Umbilical cord (tissue), 2 donors: Measurements from ENCODE around the gene RRP1B. TPM values are rescaled to one million over a fixed set of nuclear protein-coding genes. Genes with fewer than 3 reads are reported as not detected.

Experiments used
- DNase-seq: peaks from one replicate; pipeline ENCODE4 v3.0.0-alpha.2; 2015; ENCODE audit warnings: low spot score
- total RNA-seq: library from RNA; depleted of rRNA; stranded (reverse); fragments of >200 nt; gene quantifications from one replicate; pipeline ENCODE4 v1.2.3, GENCODE V29; 2014; ENCODE audit warnings: low replicate concordance; ENCODE audit not compliant: insufficient read depth

RRP1B gene
- total RNA-seq, 1 donor from 2014 or later: 16.1 TPM

DNA sequence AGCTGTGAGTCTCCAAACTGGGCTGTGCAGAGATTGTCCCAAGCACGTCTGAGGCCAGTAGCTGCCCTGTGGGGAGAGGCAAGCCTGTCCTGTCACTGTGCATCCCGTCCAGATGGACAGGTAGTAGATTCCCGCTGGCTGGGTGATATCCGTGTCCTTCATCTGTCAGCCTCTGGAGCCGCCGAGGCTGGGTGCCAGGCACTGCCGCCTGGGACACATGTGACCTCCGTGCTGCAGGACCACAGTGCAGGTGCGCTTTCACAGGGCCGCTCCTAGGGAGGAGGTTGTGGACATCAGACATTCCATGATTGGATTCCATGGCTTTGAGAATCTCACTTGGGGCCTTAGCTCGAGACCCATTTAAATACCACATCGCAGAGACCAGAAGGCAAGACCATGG is 64.3 kb downstream of the RRP1B start:
- no peak for DNase-seq

DNA sequence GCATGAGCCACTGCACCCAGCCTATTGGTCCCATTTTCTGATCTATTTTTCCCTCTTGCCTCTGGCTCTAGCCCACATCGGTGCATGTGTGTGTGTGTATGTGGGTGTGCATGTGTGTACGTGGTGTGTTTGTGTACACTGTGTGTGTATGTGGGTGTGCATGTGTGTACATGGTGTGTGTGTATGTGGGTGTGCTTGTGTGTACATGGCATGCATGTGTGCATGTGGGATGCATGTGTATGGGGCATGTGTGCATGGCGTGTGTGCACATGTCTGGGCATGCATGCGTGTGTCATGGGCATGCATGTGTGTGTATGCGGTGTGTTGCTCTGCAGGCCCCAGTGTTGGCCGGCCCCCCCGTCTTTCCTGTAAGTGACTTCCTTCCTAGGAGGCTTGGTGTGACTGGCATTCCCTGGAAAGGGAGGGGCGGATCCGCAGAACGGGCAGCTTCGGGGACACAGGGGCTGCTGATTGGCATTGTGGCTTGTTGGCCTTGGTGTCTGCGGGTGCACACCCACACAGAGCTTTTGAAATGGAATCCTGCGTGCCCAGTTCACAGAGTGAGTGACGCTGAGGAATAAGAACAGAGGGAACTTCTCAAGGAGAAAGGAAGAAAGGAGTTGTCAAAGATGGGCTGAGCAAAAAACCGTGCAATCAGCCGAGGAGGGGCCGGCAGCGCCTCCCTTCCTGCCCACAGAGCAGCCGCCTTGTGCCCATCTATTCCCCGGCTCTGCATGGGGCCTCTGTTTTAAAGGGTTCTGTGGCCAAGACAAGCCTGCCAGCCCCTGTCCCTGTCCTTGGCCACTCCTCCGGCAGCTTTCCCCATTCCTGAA is 67.5 kb downstream of the RRP1B start:
- DNase-seq: no peak

DNA sequence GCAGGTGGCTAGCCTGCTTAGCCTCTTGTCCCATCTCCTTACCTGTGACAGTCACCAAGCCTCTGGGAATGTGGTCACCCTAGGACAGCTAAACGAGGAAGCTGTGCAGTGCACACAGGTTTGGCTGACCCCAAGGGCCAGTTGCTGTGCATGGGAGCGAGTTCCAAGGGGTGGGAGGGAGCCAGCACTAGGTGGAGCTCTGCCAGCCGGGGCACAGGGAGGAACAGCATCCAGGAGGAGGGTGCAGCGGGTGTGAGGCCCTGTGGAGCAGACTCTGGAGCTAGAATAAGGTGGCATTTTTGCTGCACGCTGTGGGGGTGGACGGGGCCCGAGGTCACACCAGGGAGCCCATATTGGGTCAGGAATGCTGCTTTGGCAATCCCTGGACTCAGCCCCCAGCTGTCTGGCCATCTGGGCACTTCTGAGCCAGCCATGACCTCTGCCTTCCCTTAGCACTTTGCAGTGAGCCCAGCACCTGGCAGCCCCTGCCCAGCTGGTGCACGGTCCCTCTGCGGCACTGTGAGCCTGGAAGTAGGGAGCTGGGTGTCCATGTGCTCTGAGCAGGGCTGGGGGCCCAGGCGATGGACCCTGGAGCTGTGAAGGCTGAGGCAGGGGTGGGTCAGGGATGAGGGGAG is 68.3 kb downstream of the RRP1B start:
- DNase-seq: no peak

DNA sequence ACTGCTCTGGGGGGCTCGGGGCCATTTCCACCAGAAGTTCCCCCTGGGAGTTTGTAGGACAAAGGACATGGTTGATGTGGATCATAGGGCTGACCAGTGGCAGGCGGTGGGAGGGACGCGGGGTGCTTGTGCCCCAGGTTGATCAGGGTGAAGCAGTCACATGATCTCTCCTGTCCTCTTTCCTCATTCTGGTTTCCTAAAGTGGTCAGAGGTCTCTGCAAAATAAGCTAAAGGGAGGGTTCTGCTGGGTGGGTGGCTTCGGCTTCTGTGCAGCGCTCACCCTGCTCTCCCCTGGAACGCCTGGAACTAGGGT is 68.8 kb downstream of the RRP1B start:
- DNase-seq: no peak

DNA sequence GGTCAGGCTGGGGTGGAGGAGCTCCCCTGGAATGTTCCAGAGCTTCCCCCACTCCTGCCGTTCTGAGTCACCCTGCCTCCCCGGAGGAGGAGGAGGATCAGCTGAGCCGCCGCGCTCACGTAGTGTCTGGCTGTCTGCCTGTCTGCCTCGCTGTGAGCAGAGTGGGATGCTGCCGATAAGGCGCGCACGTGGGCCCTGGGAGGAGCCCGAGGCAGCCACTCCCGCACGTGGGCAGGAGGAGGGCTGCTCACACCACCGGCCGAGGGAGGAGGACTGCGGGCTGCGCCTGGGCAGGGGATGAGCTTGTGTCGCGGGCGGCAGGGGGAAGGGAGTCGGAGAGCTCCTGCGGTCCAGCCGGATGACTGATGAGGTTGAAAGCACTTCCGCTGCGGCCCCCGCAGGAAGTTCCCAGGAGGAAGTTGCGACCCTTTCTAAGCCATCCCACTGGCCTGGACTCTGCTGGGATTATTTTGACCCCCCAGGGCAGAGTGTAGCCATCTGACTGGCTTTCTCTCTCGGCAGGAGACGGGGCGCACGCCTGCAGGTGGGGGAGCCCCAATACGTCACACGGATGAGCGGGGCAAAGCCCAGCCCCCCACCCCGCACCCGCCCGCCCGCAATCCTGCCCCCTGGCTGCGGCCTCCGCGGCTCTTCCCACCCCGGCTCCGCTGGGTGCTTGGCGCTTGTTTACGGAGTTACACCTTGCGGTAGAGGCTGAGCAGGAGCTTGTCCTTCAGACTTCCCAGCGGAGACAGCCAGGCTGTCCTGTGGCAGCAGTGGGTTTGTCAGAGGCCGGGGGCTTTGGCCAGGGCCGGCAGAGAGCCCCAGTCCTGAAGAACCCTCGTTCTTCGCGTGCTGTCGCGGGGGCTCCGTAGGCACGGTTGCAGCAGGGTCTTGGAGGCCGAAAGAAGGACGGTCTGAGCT is 69.4 kb downstream of the RRP1B start:
- peak; percentile 99 for DNase-seq

DNA sequence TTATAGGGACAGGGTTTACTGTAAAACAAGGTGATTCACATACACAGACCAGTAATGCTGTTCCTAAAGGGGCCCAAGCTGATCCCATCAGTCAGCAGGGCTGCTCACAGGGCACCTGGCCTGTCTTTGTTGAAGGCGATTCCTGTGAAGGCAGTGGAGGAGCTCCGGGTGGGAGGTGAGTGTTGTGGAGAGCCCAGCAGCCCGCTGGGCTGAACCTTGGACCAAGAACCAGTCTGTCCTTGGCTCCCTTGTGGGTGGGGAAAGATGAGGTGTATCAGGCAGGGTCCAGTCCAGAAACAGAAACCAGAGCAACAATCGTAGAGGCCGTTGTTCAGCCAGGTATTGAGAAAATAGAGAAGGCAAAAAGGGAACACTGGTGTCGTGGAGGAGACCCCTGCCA is 72.1 kb downstream of the RRP1B start:
- no peak for DNase-seq

DNA sequence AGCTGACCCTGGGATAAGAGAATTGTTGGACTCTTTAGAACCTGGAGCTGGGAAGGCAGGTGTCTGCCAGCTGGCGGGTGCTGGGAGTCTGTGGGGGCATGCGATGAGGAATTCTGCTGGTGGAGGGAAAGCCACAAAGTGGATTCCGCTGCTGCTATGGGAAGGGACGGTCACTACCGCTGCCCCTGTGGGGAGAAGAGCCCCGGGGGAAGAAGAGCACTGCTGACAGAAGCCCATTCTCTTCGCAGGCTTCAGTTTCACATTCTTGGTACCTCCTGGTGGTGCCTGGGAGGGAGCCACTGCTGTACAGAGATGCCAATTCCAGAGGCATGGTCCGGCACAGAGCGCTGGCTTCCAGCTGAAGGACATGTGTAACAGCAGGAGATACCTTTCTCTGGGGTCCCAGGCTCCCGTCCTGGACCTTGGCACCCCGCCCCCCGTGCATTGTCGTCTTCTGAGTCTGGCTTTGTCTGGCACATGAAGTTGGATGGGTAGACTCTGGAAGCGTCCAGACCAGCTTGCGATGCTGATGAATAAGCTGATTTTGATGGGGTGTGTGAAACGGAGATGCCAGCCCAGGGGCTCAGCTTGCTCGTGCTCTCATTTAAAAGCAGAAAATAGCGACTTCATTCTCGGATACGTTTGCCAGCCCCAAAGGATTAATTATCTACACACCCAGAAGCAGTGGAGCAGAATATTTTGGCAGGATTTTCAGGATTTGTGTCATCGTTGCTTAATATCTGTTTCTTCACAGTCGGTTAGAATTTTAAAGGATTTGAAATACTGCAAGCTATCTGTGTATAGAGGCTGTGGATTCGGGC is 72.7 kb downstream of the RRP1B start:
- no peak for DNase-seq

DNA sequence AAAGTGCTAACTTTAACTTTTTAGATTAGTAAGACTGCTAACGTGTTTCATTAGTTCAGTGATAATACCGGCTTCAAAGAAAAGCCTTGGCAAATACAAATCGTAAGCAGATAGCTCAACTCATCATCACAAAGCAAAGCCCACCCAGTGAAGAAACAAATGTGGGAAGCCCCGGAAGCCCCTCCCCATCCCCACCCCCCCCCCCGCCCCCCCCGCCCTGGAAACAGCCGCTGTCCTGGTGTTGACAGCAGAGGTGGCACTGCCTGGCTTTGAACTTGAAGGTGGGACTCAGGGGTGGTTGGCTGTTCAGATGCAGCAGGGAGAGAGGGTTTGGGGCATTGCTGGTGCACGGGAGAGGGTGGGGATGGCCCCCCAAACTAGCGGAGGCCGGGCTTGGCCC is 73.7 kb downstream of the RRP1B start:
- no peak for DNase-seq

DNA sequence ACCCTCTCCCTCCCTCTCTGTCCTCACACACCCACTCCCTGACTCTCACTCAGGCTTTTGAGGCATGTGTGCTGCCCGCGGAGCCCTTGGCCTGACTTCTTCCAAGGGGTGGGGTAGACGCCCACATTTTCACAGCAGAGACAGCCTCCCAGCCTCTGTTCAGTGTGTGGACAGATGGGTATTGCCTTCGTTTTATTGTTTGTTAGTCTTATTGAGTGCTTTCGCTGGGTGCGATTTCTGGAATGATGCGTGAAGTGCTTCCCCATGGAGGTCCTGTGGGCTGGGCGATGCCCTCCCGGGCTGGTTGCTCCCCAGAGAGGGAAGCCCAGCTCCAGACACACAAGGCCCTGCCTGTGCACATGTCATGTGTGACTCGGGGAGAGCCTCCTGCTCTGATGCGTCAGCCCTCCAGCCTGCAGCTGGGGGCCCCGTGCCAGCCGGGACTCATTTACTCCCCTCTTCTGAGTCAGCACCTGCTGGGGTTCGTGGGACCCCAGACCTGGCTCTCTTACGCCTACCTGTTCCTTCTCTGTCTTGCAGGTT is 74.2 kb downstream of the RRP1B start:
- DNase-seq: no peak

DNA sequence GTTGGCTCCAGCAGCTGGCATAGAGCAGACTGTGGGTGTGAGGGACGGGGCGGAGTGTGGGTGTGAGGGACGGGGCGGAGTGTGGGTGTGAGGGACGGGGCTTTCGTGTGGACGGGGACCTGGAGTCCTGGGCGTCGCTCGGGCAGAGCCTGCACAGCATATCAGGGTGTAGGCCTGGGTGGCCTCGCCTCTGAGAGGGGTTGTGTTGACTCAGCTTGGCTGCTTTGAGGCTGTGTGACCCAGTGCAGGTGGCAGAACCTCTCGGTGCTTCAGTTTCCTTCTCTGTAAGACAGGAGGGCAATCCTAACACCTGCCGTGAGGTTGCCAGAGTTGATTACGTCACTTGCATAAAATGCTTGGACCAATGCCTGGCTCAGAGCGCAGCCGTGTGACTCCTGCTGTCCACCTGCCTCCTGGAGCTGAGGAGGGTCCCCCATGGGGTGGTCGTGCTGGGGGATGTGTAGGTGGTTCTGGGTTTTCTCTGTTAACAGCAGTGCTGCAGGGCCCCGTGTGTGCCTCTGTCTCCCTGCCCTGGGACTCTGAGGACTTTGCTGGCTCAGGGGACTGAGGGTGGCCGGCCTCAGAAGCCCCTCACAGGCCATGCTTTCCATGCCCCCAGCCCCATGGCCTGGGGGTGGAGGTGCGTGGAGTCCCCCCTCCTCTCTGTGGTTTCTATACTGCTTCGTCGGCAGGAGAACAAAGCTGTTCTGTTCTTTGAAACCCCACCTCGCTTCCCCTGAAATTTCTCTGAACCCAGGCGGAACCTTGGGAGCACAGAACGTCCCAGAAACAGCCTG is 75.0 kb downstream of the RRP1B start:
- no peak for DNase-seq

DNA sequence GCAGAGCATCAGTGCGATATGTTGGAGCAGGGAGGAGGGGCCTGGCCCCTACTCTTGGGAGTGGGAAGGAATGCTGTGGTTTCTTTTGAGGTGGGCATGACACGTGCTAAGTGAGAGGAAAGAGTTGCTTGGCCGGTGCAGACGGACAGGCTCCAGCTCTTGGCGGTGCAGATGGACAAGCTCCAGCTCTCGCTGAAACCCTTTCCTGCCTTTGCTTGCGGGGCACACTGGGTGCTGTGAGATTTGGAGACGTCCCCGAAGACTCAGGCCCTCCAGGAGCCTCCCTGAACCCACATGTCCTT is 75.5 kb downstream of the RRP1B start:
- DNase-seq: no peak

DNA sequence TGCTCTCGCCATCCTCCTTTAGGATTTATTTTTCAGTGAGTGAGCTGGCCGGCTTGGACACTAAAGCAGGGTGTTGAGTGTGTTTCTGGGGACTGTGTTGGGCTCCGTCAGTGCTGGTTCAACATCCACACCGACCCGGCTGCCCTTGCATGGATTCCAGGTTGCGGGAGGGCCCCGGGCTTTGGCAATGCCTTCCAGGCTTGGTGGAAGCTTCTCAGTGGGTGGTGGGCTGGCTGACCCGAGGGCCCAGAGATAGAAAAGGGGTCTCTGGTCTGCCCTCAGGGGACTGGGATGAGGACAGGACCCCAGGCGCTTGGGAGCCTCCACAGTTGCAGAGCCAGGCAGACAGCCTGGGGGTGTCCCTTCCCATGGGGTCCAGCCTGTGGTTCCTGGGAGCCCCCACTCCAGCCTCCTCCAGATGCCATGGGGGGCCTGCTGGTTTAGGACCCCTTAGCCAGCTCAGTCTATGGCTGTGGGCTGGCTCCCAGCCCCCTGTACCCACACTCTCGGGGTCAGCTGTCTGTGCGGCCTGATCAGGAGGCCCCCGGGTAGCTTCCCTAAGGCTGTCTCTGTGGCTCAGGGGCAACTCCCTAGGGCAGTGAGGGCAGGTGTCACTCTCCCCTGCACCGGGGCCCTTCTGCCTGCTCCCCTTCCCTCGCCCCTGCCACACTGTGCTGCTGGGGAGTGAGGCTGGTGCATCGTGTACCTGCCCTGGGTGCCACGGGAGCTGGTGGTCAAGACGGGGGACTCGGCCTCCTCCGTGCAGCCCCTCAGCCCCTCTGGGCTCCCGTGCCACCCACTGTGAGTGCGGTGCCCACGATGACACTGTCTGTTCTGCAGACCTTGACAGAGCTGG is 76.1 kb downstream of the RRP1B start:
- DNase-seq: no peak

DNA sequence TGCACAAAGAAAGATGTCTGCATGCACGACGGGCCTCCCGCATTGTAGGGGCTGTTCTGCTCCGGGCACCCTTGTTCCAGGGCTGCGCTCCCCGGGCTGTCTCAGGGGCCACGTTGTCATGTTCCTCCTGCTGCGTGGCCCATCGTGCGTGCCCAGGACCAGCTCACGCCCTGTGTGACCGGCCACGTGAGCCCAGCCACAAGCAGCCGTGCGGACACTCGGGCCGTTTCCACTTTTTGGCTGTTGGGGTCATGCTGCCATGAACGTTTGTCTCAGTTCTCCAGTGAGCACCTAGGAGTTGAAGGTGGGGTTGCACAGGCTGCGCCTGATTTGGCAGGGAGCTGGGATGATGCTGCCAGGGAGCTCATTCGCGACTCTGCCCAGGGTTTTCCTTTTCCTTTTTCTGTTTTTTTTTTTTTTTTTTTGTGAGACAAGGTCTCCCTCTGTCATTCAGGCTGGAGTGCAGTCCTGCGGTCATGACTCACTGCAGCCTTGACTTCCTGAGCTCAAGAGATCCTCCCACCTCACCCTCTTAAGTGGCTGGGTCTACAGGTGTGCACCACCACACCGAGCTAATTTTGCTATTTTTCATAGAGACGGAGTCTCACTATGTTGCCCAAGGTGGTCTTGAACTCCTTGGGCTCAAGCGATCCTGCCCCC is 77.0 kb downstream of the RRP1B start:
- no peak for DNase-seq

DNA sequence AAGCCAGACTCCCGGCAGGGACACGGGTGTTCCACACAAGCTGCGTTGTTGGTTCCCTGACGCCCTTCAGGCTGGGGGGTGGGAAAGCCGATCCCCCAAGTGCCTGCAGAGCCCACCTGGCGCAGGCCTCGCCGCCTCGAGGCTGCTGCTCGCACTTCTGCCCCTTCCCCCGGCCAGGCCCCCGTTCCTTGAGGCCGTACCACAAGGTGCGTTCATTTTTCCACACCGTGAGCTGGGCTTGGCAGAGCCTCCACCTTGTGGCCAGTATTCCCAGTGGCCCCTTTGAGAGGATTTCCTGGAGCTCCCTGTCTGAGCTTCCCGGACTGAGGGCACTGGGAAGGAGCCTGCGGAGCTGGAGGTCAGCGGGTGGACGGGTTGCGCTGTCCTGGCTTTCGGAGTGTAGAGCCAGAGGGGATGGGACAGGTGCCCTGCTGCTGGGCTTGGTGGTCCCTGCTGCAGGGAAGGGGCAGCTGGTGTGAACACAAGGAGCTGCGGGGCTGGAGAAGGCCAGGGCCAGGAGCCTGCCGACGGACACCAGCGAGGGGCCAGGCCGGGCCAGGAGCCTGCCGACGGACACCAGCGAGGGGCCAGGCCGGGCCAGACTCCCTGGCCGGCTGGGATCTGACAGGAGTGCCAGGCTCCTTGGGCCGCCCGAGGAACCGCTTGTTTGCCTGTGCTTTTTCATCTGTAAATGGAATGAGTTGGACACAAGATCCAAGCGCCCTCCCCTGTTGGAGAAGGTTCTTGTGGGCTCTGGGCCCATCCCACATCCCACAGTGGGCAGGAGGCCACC is 78.0 kb downstream of the RRP1B start:
- no peak for DNase-seq

DNA sequence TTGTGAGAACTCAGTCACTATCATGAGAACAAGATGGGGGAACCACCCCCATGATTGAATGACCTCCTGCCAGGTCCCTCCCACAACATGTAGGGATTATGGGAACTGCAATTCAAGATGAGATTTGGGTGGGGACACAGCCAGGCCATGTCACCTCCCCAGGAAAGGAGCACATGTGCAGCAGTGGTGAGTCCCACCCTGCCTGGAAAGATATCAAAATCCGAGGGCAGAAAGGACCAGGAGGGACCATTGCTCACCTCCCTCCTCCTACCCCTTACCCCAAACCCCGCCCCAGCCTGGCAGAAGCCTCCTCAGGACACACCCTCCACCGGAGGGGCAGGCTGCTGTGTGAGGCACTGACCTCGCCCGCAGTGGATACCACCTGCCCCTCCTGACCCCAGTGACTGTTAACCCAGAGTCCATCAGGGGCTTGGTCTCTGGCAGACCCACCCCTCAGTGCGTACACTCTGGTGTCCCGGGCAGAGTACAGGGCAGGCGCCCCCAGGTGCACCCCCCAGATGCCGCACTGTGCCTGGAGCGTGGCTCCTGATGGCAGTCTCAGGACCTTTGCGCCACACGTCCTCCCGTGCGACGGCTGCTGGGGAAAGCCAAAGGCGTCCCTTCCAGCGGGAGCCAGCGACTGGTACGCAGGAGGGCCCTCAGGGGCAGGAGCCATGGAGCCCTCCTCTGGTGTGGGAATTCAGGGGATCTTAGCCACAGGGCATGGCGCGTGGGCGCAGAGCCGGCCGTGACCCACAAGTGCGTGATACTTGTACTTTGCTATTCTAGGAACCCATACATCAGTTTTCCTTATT is 80.5 kb downstream of the RRP1B start:
- no peak for DNase-seq

DNA sequence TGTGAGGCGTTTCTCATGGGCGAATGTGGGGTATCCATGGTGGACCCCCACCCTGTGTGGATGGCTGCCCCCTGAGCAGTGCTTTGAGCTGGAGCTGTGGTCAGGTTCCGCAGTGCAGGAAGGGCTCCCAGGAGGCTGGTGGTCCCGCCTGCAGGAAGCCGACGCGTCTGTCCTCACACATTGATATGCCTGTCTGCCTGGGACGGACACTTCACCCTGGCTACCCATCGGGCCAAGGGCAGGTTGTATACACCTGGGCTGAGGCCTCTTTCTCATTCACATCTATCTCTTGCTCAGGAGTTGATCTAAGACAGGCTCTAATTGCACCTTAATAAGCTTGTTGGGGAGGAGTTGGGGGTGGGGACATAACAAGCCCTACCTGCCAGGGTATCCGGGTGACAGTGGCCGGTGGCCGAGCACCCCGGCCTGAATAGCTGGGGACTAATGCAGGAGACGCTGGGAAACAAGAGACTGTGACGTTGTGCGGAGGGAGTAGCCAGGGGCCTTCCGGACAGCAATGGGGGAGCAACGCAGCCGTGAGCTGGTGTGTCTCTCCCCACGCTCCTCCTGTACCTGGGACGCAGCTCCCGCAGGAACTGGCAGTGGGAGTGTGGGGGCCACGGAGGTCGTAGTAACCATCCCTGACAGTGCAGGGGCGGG is 81.3 kb downstream of the RRP1B start:
- peak; percentile 73 for DNase-seq
